Astrocyte (in vitro differentiated cells and primary cell): ENCODE data around the gene METRNL.

Source experiments
- CTCF ChIP-seq: IDR thresholded peaks from 2 replicates; pipeline ENCODE4 v1.5.1; 2011; ENCODE audit warnings: low read depth, mild to moderate bottlenecking, inconsistent platforms, low read length, moderate library complexity; ENCODE audit not compliant: insufficient read depth
- EZH2 ChIP-seq: IDR thresholded peaks from 2 replicates; pipeline ENCODE4 v1.6.1; 2012; ENCODE audit warnings: mild to moderate bottlenecking, low read length, inconsistent platforms; ENCODE audit not compliant: insufficient read depth

- no peak for TF ChIP-seq CTCF
- no peak for TF ChIP-seq EZH2
Observed at GRCh38 chr17:83103943-83104311, 24.5 kb downstream of the METRNL start.
